B cell (primary cell): ENCODE measurements around the gene TBC1D9B. TPM values are rescaled to one million over a fixed set of nuclear protein-coding genes. Genes with fewer than 3 reads are reported as not detected.

Experiments
- ATAC-seq: fragments of 200-7000 bp; cut with Tn5 transposase; one replicate; pipeline ENCODE4 v1.10.0; 2021; ENCODE audit warnings: low read depth, mild to moderate bottlenecking, moderate number of reproducible peaks, moderate library complexity
- CTCF ChIA-PET: fragments of 350-600 bp; sonication (Branson Sonifier 250); formaldehyde crosslinking; loops from one replicate; lab custom pipeline; 2021; ENCODE audit warnings: antibody characterized with exemption, inconsistent platforms; lab: Charles Lee
- POLR2A ChIA-PET: fragments of 350-600 bp; sonication (Branson Sonifier 250); formaldehyde crosslinking; loops from one replicate; lab custom pipeline; 2021; ENCODE audit warnings: antibody characterized with exemption; lab: Charles Lee
- DNase-seq: peaks from one replicate; pipeline ENCODE4 v3.0.0; 2013
- H2AFZ ChIP-seq: 2 replicates; pipeline ENCODE4 v1.6.1; 2012; ENCODE audit warnings: mild to moderate bottlenecking, low read depth, low read length; ENCODE audit not compliant: insufficient read depth, poor library complexity, severe bottlenecking
- H3K27ac ChIP-seq, 2 donors: 1 replicate in 1 of 2; 2 replicates in 1 of 2; pipeline ENCODE4 v1.5.1; 2012 to 2013; ENCODE audit warnings: low read length in 2 of 2, mild to moderate bottlenecking in 2 of 2, moderate library complexity in 1 of 2
- H3K27me3 ChIP-seq, 4 experiments: fragments of 200-600 bp in 1 of 4; sonication (generic) in 1 of 4; replicated peaks in 1 of 4; 1 replicate in 2 of 4; 2 replicates in 2 of 4; pipeline versions ENCODE4 v1.6.1 to v1.7.0; 2013 to 2016; ENCODE audit warnings: low read length in 3 of 4, mild to moderate bottlenecking in 2 of 4, mixed read lengths in 1 of 4, moderate library complexity in 1 of 4; ENCODE audit not compliant: insufficient read depth in 4 of 4, control insufficient read depth in 3 of 4; ENCODE audit errors: control extremely low read depth in 1 of 4
- H3K36me3 ChIP-seq, 2 experiments: replicated peaks in 1 of 2; 1 replicate in 1 of 2; 2 replicates in 1 of 2; pipeline versions ENCODE4 v1.6.1 to v1.7.1; 2013; ENCODE audit warnings: low read length in 1 of 2; ENCODE audit not compliant: insufficient read depth in 2 of 2, control insufficient read depth in 1 of 2; ENCODE audit errors: control extremely low read depth in 1 of 2, extremely low read depth in 1 of 2
- H3K4me1 ChIP-seq, 2 donors: fragments of 200-600 bp in 1 of 2; sonication (generic) in 1 of 2; 1 replicate in 1 of 2; 2 replicates in 1 of 2; pipeline versions ENCODE4 v1.5.1 to v1.6.1; 2013 to 2017; ENCODE audit warnings: low read length in 2 of 2; ENCODE audit not compliant: control insufficient read depth in 2 of 2, insufficient read depth in 2 of 2
- H3K4me2 ChIP-seq: replicated peaks from 2 replicates; pipeline ENCODE3; 2012; ENCODE audit warnings: mild to moderate bottlenecking, low read depth, low read length; ENCODE audit not compliant: poor library complexity, severe bottlenecking
- H3K4me3 ChIP-seq, 5 experiments: fragments of 200-600 bp in 1 of 5; sonication (generic) in 1 of 5; 1 replicate in 3 of 5; 2 replicates in 2 of 5; pipeline versions ENCODE4 v1.5.1 to v1.7.0; 2011 to 2016; ENCODE audit warnings: low read length in 4 of 5, mild to moderate bottlenecking in 4 of 5, low read depth in 2 of 5, control low read depth in 1 of 5, moderate library complexity in 1 of 5; ENCODE audit not compliant: insufficient read depth in 1 of 5; ENCODE audit errors: control extremely low read depth in 1 of 5, extremely low read depth in 1 of 5
- H3K79me2 ChIP-seq: fragments of 200-600 bp; sonication (generic); one replicate; pipeline ENCODE4 v1.6.0; 2016; ENCODE audit warnings: low read length; ENCODE audit not compliant: control insufficient read depth, insufficient read depth
- H3K9ac ChIP-seq: fragments of 200-600 bp; sonication (generic); 2 replicates; pipeline ENCODE4 v1.6.1; 2017; ENCODE audit warnings: mild to moderate bottlenecking, low read length, moderate library complexity
- H3K9me3 ChIP-seq, 3 donors: one replicate each; pipeline versions ENCODE4 v1.6.1 to v1.7.1; 2013; ENCODE audit warnings: low read length in 2 of 3; ENCODE audit not compliant: control insufficient read depth in 2 of 3, insufficient read depth in 1 of 3; ENCODE audit errors: control extremely low read depth in 1 of 3
- H4K20me1 ChIP-seq: 2 replicates; pipeline ENCODE4 v1.6.0; 2012; ENCODE audit warnings: mild to moderate bottlenecking, low read length; ENCODE audit not compliant: insufficient read depth, control insufficient read depth, poor library complexity, severe bottlenecking
- H3K27ac Mint-ChIP-seq: one replicate; pipeline ENCODE4 v1.8.0; 2021; ENCODE audit warnings: mixed read lengths
- H3K27me3 Mint-ChIP-seq: one replicate; pipeline ENCODE4 v1.8.0; 2021; ENCODE audit warnings: mixed read lengths
- H3K4me1 Mint-ChIP-seq: one replicate; pipeline ENCODE4 v1.8.0; 2021; ENCODE audit warnings: mixed read lengths
- H3K4me3 Mint-ChIP-seq: one replicate; pipeline ENCODE4 v1.8.0; 2021; ENCODE audit warnings: mixed read lengths
- H3K9me3 Mint-ChIP-seq: one replicate; pipeline ENCODE4 v1.8.0; 2022; ENCODE audit warnings: mixed read lengths; ENCODE audit not compliant: insufficient read depth
- EZH2 ChIP-seq: IDR thresholded peaks from 2 replicates; pipeline ENCODE4 v1.6.1; 2012; ENCODE audit warnings: borderline replicate concordance, low read depth, mild to moderate bottlenecking, moderate library complexity, low read length; ENCODE audit not compliant: insufficient read depth, poor library complexity, severe bottlenecking
- WGBS: methylation state at CpG from one replicate; pipeline ENCODE4 v1.1.5; 2013; ENCODE audit warnings: missing lambda C conversion rate; ENCODE audit not compliant: insufficient coverage; 5-methylcytosine and 5-hydroxymethylcytosine counted together
- intact Hi-C: fragments of 100-400 bp; cut with micrococcal nuclease; formaldehyde crosslinking; loops from one replicate; pipeline ENCODE4 v1.10.0; 2022
- polyA minus RNA-seq: library from RNA; depleted of rRNA, polyadenylated mRNA; stranded (reverse); fragments of >200 nt; gene quantifications from 2 replicates; pipeline ENCODE4 v1.2.3, GENCODE V29; 2012
- polyA plus RNA-seq: library from polyadenylated mRNA; depleted of rRNA; stranded (reverse); fragments of >200 nt; gene quantifications from 2 replicates; pipeline ENCODE4 v1.2.3, GENCODE V29; 2012
- total RNA-seq, 2 donors: library from RNA; stranded (reverse); fragments of 120-200 nt in 1 of 2; gene quantifications; 1 replicate in 1 of 2; 2 replicates in 1 of 2; pipeline versions ENCODE4 v1.2.3 to v1.2.4, GENCODE V29; 2013 to 2022
- TF ChIP-seq, protein P1 (sequence below): fragments of 200-600 bp; IDR thresholded peaks from one replicate; pipeline ENCODE4 v1.8.0; 2022; ENCODE audit warnings: antibody characterized with exemption, mild to moderate bottlenecking

The TBC1D9B gene
- total RNA-seq (144 and 149 TPM in 2 replicates), polyA plus RNA-seq (122 and 143 TPM in 2 replicates), polyA minus RNA-seq (64.0 and 83.6 TPM in 2 replicates)
- total RNA-seq (2013) = 26.6 TPM

DNA sequence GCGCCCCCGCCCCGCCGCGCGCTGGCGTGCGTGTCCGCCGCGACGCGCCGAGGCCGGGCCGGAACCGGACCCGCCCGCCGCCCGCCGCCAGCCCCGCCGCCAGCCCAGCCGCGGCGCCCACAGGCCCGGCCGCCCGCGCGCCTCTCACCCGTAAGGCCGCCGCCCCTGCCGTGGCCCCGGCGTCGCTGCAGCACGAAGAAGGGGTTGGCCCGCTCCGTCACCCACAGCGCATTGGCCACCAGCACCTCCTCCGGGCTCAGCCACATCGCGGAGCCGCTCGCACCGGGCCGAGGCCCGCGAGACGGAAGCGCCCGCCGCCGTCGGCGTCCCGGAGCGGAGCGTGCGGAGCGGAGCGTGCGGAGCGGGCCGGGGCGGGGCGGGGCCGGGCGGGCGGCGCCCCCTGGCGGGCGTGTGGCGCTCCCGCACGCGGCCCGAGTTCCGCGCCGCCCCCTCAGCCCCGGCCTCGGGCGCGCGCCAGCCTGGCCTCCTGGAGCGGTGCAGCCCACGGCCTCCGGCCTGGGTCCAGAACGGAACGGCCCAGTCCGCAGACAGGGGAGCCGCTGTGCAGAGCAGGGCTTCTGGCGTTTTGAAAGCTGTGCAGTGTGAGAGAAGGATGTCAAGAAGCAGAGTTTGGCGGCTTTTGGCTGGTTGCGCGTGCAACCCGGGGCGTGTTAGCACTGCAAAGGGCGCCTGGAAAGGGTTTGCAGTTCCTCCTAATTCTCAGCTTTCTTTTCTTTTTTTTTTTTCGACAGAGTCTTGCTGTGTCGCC lies at the start of gene TBC1D9B:
TSS of gene TBC1D9B (minus strand) at position 342 of the 769 bp plus-strand sequence. CDS start at position 266, 76 bp downstream.
- peaks cover 19% of the 10 kb centered on the region for H3K4me1 Mint-ChIP-seq

More for the DNA sequence above, at the start of gene TBC1D9B:
- Histone ChIP-seq H2AFZ (peak within 1 kb of the TSS; percentile 92), H3K4me1 (peaks cover 13 to 24% of the 10 kb centered on the region in 2 donors), H3K79me2 (peaks cover 37% of the 10 kb centered on the region), H4K20me1 (peaks cover 19% of the 10 kb centered on the region), H3K36me3 (peaks cover 2 to 14% of the 10 kb centered on the region in 2 experiments), H3K4me2 (peak within 1 kb of the TSS; percentile 91), H3K9me3 (no peaks in the 10 kb centered on the region), H3K4me3 (peak within 1 kb of the TSS; percentile 47 to 61 (median 59)), H3K9ac (peak within 1 kb of the TSS; percentile 56), H3K27ac (peak within 1 kb of the TSS in 1 of 2 donors; percentile 16), H3K27me3 (no peaks in the 10 kb centered on the region)
- TF ChIP-seq, protein P1, sequence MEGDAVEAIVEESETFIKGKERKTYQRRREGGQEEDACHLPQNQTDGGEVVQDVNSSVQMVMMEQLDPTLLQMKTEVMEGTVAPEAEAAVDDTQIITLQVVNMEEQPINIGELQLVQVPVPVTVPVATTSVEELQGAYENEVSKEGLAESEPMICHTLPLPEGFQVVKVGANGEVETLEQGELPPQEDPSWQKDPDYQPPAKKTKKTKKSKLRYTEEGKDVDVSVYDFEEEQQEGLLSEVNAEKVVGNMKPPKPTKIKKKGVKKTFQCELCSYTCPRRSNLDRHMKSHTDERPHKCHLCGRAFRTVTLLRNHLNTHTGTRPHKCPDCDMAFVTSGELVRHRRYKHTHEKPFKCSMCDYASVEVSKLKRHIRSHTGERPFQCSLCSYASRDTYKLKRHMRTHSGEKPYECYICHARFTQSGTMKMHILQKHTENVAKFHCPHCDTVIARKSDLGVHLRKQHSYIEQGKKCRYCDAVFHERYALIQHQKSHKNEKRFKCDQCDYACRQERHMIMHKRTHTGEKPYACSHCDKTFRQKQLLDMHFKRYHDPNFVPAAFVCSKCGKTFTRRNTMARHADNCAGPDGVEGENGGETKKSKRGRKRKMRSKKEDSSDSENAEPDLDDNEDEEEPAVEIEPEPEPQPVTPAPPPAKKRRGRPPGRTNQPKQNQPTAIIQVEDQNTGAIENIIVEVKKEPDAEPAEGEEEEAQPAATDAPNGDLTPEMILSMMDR = no peak
- no peak for TF ChIP-seq EZH2
- intact Hi-C loops = loop anchor here (1.0 to 10.0 kb wide), 8 partner anchors 49 to 213 kb away; partner anchors contain the start of genes CANX, MAML1, MRNIP and RNF130
- ChIA-PET CTCF (interaction anchor here (0.6 to 4.4 kb wide), 14 partner anchors 10 to 1583 kb away, joined by 3 to 24 read pairs (median 4); partner anchors contain the start of gene SQSTM1), POLR2A (interaction anchor here (0.6 to 1.6 kb wide), 5 partner anchors 63 to 364 kb away, joined by 3 to 6 read pairs (median 5); partner anchors contain the start of gene SQSTM1)
- WGBS = under 1% methylated on average over 105 of the region's 105 CpGs
- Mint-ChIP-seq H3K27me3 (no peaks in the 10 kb centered on the region), H3K9me3 (no peaks in the 10 kb centered on the region), H3K27ac (peak within 1 kb of the TSS; percentile 94), H3K4me3 (peak within 1 kb of the TSS; percentile 92)
- DNase-seq (peak; percentile 88), ATAC-seq (peak; percentile 88)
